Measurements from ENCODE around the gene ISL2.

The ISL2 gene

DNA sequence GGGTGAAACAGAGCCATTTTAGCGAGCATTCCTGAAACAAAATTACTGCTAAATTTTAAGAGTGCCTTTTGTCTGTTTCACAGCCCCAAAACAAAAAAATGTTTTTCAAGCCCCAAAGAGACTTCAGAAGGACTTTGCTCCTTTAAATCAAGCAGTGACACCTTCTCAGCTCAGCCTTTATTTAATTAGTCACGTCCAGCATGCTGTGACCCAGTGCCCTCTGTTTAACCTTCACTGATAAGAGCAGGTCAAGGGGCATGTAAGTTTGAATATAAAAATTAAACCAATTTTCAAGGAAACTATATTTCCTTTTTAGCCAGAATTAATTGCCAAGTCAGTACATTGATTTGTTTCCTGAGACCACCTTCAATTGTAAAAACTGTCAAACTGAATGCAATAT, 40.6 kb downstream of the ISL2 start:
- no peak for DNase-seq (ENCODE audit: low read depth)

DNA sequence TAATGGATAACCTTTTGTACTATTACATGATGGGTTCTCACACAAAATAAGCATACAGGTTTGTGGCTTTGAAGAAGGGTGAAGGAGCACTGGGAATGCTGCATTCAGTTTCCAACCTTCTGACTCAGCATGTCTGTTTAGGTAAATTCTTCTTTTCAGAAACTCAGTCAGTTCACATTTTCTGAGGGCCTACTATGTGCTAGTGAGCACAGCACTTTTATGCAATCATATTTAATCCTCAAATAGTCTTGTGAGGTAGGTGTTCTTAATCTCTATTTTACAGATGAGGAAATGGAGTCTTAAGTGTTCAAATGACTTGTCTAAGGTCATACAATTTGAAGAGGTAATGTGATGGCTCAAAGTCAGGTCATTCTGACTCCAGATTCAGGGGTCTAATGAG, 41.2 kb downstream of the ISL2 start:
- no peak for DNase-seq (ENCODE audit: low read depth)

DNA sequence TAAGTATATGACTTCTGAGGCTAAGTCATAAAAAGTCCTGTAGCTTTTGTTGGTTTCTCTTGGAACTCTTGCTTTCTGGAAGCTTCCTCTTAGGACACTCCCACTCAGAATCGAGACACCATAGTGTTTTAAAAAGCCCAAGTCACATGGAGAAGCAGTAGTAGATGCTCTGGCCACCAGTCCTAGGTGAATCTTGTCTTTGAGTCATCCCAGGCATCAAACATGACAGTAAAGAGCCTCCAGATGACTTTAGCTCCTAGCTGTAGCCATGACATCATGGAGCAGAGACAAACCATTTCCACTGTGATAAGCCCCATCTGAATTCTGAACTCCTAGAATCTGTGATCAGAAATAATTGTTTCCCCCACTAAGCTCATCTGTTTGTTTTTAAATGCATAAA, 42.1 kb downstream of the ISL2 start:
- no peak for DNase-seq (ENCODE audit: low read depth)

DNA sequence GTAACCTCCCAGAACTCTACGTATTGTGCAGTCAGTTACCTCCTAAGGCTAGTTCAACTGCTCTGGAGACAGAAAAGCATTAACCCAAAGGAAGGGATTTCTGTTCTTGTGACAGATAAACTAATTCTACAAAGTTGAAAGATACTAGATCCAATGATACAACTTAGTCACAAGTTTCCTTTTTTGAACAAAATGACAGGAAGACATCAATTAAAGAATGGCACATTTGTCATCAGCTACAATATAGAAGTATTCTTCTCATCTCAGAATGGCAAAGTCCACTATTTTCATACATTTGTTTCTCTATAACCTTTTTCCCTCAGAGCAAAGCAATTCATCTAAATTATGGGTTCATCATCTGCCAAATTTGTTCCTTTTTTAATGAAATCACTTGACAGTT, 43.7 kb downstream of the ISL2 start:
- DNase-seq (ENCODE audit: low read depth): no peak

DNA sequence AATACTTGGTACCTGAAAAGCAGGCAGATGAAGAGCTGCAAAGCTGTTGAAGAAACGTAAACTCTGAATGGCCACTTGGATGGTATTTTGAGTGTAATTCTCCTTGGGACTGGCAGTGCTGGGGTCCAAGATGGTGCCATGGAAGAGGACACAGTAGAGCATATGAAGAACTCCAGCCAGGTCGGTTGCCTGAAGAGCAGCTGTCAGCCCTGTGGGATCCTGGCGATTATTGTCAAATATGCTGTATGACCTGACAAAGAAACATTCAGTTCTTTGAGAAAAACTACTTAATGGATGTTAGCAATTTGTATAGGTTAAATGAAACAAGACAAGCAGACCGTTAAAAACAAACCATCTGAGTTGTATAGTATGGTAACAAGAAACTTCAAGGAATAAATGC, 44.8 kb downstream of the ISL2 start:
- DNase-seq (ENCODE audit: low read depth): no peak

DNA sequence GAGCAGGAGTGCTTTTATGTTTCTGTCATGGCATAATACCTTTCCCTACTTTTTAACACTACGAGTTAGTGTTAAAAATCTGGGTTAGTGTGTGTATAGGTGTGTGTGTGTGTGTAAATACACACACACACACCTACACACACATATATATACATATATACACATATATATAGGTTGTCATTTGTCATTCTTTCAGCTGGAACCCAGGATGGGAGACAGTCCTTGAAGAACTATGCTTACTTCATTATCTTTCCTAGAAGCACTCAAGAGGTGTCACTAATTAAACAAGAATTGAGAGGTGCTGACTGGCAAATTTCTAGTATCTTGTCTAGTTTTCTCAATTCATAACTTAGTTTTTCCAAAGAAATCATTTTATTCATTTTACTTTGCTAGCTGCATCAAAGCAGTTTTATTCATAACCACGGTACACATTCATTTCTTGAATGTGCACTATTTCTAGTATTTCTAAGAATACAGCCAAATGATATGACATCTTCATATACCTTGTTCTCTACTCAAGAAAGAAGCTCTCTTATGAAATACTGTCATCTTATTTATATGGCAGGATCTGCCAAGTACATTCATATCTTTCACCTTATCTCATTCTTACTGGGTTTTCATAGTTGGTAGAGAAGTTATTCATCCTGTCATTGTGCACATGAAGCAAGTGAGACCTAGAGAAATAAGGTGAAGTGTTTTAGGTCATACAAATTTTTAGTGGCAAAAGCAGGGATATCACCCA, 46.6 kb downstream of the ISL2 start:
- DNase-seq (ENCODE audit: low read depth): no peak

DNA sequence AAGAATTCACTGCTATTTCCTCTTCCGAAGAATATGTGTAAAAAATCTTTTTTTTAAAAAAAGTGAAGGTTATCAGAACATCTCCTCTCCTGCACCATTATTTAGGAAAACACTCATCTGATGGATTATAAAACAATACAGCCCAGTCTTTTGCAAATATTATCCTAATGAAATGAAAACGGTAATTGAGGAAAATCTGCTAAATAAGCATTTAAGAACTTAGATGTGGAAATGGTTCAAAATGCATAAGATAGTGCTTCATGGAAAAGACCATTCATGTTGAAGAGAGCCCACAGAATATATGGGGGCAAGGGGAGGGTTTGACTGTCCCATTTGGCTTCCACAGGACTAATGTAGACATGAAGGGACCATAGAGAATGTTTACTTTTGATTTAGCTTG, 47.8 kb downstream of the ISL2 start:
- DNase-seq (ENCODE audit: low read depth): no peak

DNA sequence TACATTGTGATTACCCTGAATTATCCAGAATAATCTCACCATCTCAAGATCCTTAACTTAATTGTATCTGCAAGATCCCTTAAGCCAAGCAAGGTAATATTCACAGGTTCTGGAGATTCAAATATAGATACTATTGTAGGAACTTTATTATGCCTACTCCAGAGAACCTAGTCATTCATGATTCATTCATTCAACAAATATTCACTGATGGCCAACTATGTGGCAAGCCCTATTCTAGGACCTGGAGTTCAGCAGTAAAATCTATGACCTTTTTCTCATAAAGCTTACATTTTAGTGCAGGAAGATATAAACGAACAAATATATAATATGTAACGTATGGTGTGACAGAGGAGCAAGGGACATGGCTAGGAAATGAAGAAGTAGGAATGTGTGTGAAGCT, 49.6 kb downstream of the ISL2 start:
- DNase-seq (ENCODE audit: low read depth): no peak

DNA sequence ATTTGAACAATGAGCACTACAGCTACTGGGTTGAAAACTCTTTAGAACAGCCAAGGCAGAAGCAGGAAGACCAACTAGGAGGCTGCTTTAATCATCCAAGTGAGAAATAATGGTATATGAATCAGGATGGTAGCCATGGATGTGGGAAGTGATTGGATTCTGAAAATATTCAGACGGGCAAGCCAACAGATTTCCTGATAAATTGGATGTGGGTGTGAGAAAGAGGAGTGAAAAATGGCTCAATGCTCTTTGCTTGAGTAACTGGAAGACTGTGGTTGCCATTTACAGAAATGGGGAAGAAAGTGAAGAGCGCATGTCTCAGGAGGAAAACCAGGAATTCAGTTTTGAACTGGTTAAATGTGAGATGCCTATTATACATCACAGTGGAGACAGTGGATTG, 50.4 kb downstream of the ISL2 start:
- DNase-seq (ENCODE audit: low read depth): no peak

DNA sequence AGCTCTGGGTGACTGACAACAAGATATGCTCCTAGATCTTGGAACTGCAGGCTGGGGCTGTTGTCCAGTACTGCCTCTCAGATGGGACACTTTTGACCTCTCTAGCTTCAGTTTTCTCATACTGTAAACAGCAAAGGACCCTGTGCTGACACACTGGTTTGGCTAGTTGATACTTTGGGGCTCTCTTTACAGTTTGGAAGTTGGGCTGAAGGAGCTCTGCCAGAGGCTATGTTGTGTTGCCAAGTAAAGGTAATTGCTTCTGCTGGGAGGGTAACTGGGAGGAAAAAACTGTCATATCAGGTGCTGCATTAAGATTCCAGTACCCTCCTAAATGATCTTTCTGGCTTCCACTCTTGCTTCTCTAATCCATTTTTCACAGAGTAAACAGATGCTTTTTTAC, 54.0 kb downstream of the ISL2 start:
- no peak for DNase-seq (ENCODE audit: low read depth)

DNA sequence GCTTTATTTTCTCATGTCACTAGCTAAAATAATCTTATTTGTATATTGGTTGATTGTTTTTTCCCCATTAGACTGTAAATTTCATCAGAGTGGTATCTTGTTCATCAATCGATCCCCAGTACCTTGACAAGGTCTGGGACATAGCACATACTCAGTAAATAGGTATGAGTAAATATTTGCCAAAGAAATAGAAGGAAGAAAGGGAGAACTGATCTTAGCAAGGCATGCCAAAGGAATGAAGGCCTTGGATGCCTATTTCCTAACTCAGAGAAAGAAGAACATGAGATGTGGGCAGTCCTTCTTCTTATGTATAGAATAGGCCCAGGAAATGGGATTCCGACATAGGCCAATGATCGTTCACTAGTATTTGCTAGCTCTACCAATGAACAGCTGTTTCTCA, 54.7 kb downstream of the ISL2 start:
- DNase-seq (ENCODE audit: low read depth): no peak

DNA sequence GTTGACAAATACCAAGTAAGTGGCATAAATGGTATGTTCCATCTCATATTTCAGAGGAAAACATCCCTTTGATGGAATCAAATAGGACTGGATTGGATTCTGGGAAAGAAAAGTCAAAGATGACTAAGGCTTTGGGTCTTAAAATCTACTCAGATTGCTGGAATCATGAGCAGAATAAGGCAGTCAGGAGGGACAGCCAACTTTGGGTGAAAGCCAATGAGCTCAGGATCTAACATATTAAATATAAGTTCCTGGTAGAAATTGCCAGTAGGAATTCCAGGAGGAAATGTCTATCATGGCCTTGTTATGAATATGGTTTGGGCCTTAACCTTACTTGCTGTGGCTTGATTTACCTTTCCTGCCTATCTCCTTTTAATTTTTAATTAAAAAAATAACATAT, 55.3 kb downstream of the ISL2 start:
- DNase-seq (ENCODE audit: low read depth): no peak

Measured in T-helper 22 cell (primary cell).